K562 (cell line): ENCODE data around the gene WWP2. TPM values are rescaled to one million over a fixed set of nuclear protein-coding genes. Genes with fewer than 3 reads are reported as not detected.
"Not testable (repeated sequence)": the region's sequence is repeated elsewhere in the genome, so short reads cannot be mapped to it uniquely, and the experiment has no call there.

Experiments used
- ATAC-seq: fragments of 200-7000 bp; cut with Tn5 transposase; 3 replicates; pipeline ENCODE4 v1.9.1; 2020; ENCODE audit warnings: moderate library complexity
- BruUV-seq: library from RNA; stranded (reverse); fragments of 400-500 nt; replicated peaks from 2 replicates; lab custom pipeline; 2021; lab: Mats Ljungman, UMichigan
- CTCF ChIA-PET: fragments of 300-600 bp; formaldehyde crosslinking; extraction: SDS; loops from one replicate; lab custom pipeline; 2021; ENCODE audit warnings: low intra/inter-chr PET ratio; lab: Yijun Ruan, JAX
- POLR2A ChIA-PET: fragments of 300-600, 350-650 bp; sonication (Branson Sonifier 250); formaldehyde crosslinking; extraction: SDS; loops from one replicate; lab custom pipeline; 2021; ENCODE audit warnings: antibody characterized with exemption, inconsistent platforms; lab: Yijun Ruan, JAX
- DNase-seq, 4 experiments: peaks; one replicate each; pipeline versions ENCODE4 v3.0.0 to v3.0.0-alpha.2; 2011 to 2018; ENCODE audit warnings: low spot score in 3 of 4, mixed read lengths in 3 of 4; ENCODE audit errors: extremely low read depth in 1 of 4
- FAIRE-seq: peaks from 2 replicates; lab custom pipeline; 2011; peaks lifted over from hg19 to GRCh38; lab: Jason Lieb, UNC
- H2AFZ ChIP-seq: 2 replicates; pipeline ENCODE4 v1.6.0; 2011; ENCODE audit warnings: low read depth, low read length, control low read depth, inconsistent platforms
- H3K27ac ChIP-seq: fragments of 200-600 bp; 3 replicates; pipeline ENCODE4 v1.8.0; 2011; ENCODE audit warnings: low read depth, mild to moderate bottlenecking, control low read depth, inconsistent platforms, low read length, moderate library complexity, mixed read lengths; ENCODE audit errors: extremely low read depth
- H3K27me3 ChIP-seq, 2 experiments: fragments of 300-600 bp in 1 of 2; 2 replicates in 1 of 2; 3 replicates in 1 of 2; pipeline versions ENCODE4 v1.6.0 to v1.8.0; 2011; ENCODE audit warnings: inconsistent platforms in 2 of 2, low read length in 2 of 2, mild to moderate bottlenecking in 1 of 2, mixed read lengths in 1 of 2, moderate library complexity in 1 of 2; ENCODE audit not compliant: control insufficient read depth in 2 of 2, insufficient read depth in 2 of 2
- H3K36me3 ChIP-seq: fragments of 300-600 bp; 3 replicates; pipeline ENCODE4 v1.8.0; 2011; ENCODE audit warnings: mild to moderate bottlenecking, low read length, inconsistent platforms; ENCODE audit not compliant: control insufficient read depth, insufficient read depth
- H3K4me1 ChIP-seq, 2 experiments: fragments of 200-600 bp in 1 of 2; replicated peaks in 1 of 2; 2 replicates in 1 of 2; 3 replicates in 1 of 2; pipeline versions ENCODE4 v1.5.1 to v1.8.0; 2011; ENCODE audit warnings: inconsistent platforms in 2 of 2, low read length in 2 of 2, mild to moderate bottlenecking in 1 of 2, mixed read lengths in 1 of 2, moderate library complexity in 1 of 2; ENCODE audit not compliant: control insufficient read depth in 2 of 2, insufficient read depth in 2 of 2
- H3K4me2 ChIP-seq: 2 replicates; pipeline ENCODE4 v1.6.1; 2011; ENCODE audit warnings: low read length, control low read depth, inconsistent platforms, mixed read lengths; ENCODE audit not compliant: insufficient read depth
- H3K4me3 ChIP-seq: fragments of 200-600 bp; sonication (generic), shearing (Covaris generic); 2 replicates; pipeline ENCODE4 v1.5.1; 2016; ENCODE audit warnings: control low read depth, inconsistent platforms
- H3K79me2 ChIP-seq: fragments of 200-600 bp; 3 replicates; pipeline ENCODE4 v1.8.0; 2011; ENCODE audit warnings: low read length, inconsistent platforms; ENCODE audit not compliant: control insufficient read depth, insufficient read depth
- H3K9ac ChIP-seq, 2 experiments: 2 replicates each; pipeline versions ENCODE4 v1.6.0 to v1.6.1; 2011; ENCODE audit warnings: low read depth in 2 of 2, low read length in 2 of 2, control low read depth in 1 of 2, inconsistent platforms in 1 of 2, mild to moderate bottlenecking in 1 of 2, mixed read lengths in 1 of 2; ENCODE audit not compliant: insufficient read depth in 1 of 2
- H3K9me1 ChIP-seq: one replicate; pipeline ENCODE4 v1.6.0; 2011; ENCODE audit warnings: inconsistent platforms, mild to moderate bottlenecking, low read length, moderate library complexity; ENCODE audit not compliant: control insufficient read depth, insufficient read depth
- H3K9me3 ChIP-seq: replicated peaks from 2 replicates; pipeline ENCODE4 v1.5.1; 2011; ENCODE audit warnings: low read depth, low read length, inconsistent platforms; ENCODE audit not compliant: control insufficient read depth, insufficient read depth
- H4K20me1 ChIP-seq: replicated peaks from 2 replicates; pipeline ENCODE4 v1.6.1; 2011; ENCODE audit warnings: low read length, inconsistent platforms, mixed read lengths; ENCODE audit not compliant: control insufficient read depth, insufficient read depth
- ESRRA ChIP-seq: fragments of 450-650 bp; IDR thresholded peaks from 2 replicates; pipeline ENCODE4 v1.6.1; 2014; ENCODE audit warnings: low read depth, mild to moderate bottlenecking, moderate library complexity, borderline replicate concordance
- PKNOX1 ChIP-seq: fragments of 450-650 bp; IDR thresholded peaks from 2 replicates; pipeline ENCODE4 v1.6.1; 2016
- RAD21 ChIP-seq, 2 experiments: fragments of 250-450 bp in 1 of 2; fragments of 450-650 bp in 1 of 2; sonication (Bioruptor Pico) in 1 of 2; formaldehyde crosslinking in 1 of 2; IDR thresholded peaks in 1 of 2; conservative IDR thresholded peaks in 1 of 2; 2 replicates each; pipeline versions ENCODE4 v1.4.0 to v1.8.0; 2020 to 2022; ENCODE audit warnings: mild to moderate bottlenecking in 2 of 2, moderate library complexity in 1 of 2
- WGBS: fragments of 100-300 bp; shearing (Covaris generic); methylation state at CpG from one replicate; pipeline ENCODE4 v1.1.6; 2016; ENCODE audit warnings: low coverage, mixed read lengths; ENCODE audit not compliant: insufficient coverage; ENCODE audit errors: missing lambda C conversion rate; 5-methylcytosine and 5-hydroxymethylcytosine counted together
- in situ Hi-C: fragments of 300-500 bp; cut with MboI; formaldehyde crosslinking; loops from 4 replicates; pipeline ENCODE4 v1.15.0; 2018; ENCODE audit warnings: inconsistent platforms, mixed read lengths
- intact Hi-C: fragments of 100-400 bp; cut with micrococcal nuclease; formaldehyde crosslinking; loops from 2 replicates; pipeline ENCODE4 v1.14.2; 2022
- microRNA counts: library from miRNA; unstranded; fragments of <30 nt; microRNA quantifications from one replicate; lab custom pipeline; 2016
- microRNA-seq: library from miRNA; unstranded; fragments of <30 nt; microRNA quantifications from one replicate; pipeline ENCODE4, GENCODE V29; 2018; ENCODE audit warnings: borderline microRNAs expressed
- polyA plus RNA-seq, 8 experiments: library from polyadenylated mRNA; depleted of rRNA in 4 of 8; stranded (reverse) in 5 of 8; unstranded in 3 of 8; fragments of >200 nt; fragmentation: Nextera tagmentation in 2 of 8; fragmentation: Illumina TruSeq in 1 of 8; extraction: Ambion mirVana in 2 of 8; extraction: Trizol in 1 of 8; gene quantifications; 2 replicates each; pipeline versions ENCODE4 v1.2.1 to v1.2.3, GENCODE V29; 2011 to 2014; ENCODE audit warnings: inconsistent platforms in 1 of 8, missing spikeins in 1 of 8
- small RNA-seq: library from RNA; depleted of rRNA; stranded (forward); fragments of <200 nt; gene quantifications from one replicate; pipeline ENCODE3, GENCODE V24; 2014
- total RNA-seq, 7 experiments: library from RNA; depleted of rRNA in 6 of 7; stranded (reverse); fragments of >200 nt in 6 of 7; fragmentation: Illumina TruSeq in 2 of 7; extraction: Trizol in 2 of 7; gene quantifications; 2 replicates each; pipeline versions ENCODE4 v1.2.1 to v1.2.3, GENCODE V29; 2011 to 2021; ENCODE audit warnings: low replicate concordance in 1 of 7

WWP2 gene
- total and polyA plus RNA-seq, 9 of the 15 experiments (the other 6 are each of a cell fraction or from before 2014, with no cell fraction given): 1.9 to 34.4 (median 14.6) TPM

DNA sequence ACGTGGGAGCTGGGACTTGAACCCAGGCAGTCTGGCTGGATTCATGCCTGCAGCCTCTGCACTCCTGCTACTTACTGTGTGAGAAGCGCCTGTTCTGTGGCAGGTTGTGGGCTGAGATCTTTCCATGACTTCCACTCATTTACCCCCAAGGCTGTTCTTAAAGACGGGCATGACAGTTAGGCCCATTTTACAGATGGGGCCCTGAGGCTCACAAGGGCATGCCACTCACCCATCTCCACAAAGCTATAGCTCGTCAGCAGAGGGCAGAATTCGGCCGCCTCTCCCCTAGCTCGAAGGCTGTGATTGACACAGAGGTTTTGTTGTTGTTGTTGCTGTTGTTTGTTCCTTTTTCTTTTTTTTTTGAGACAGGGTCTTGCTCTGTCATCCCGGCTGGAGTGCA is 210.8 kb downstream of the WWP2 start:
- intact Hi-C loops, H3K79me2 ChIP-seq, H3K27me3 ChIP-seq, H3K4me2 ChIP-seq, H4K20me1 ChIP-seq, FAIRE-seq, H3K9me1 ChIP-seq, H3K9ac ChIP-seq, BruUV-seq, CTCF ChIA-PET, ATAC-seq, H3K4me3 ChIP-seq, H3K9me3 ChIP-seq, H3K27ac ChIP-seq, DNase-seq: not testable (repeated sequence)
- 0% methylated on average over 3 of the region's 8 CpGs for WGBS
- TF ChIP-seq RAD21 (CRISPR knock-in tag; conservative IDR thresholded peaks at IDR 0.05 in 1 of 2, IDR thresholded peaks at IDR 0.05 in 1 of 2) (peak in 1 of 2 experiments; percentile 10; a peak in 1 of 4 replicates), PKNOX1 (peak; percentile 73), ESRRA (peak; percentile 96)
- TF ChIP-seq, all 486 proteins: peak for 3; not testable (repeated sequence) for 483
- H2AFZ ChIP-seq, in situ Hi-C loops, H3K36me3 ChIP-seq, POLR2A ChIA-PET, H3K4me1 ChIP-seq: not testable (repeated sequence)

- H3K36me3 ChIP-seq, H4K20me1 ChIP-seq, in situ Hi-C loops, H2AFZ ChIP-seq, intact Hi-C loops, H3K9me3 ChIP-seq, H3K4me3 ChIP-seq, H3K27me3 ChIP-seq, DNase-seq, ATAC-seq, H3K9ac ChIP-seq, POLR2A ChIA-PET, BruUV-seq, H3K9me1 ChIP-seq, FAIRE-seq, H3K27ac ChIP-seq, H3K79me2 ChIP-seq, H3K4me2 ChIP-seq, H3K4me1 ChIP-seq, CTCF ChIA-PET: not testable (repeated sequence)
- WGBS: 43% methylated on average over 1 of the region's 1 CpG
Observed at GRCh38 chr16:69985196-69985595, 223.1 kb downstream of the WWP2 start.

MicroRNA genes within 50 kb of the gene (microRNA counts, 767-probe panel; counts per million panel counts)
- microRNA hsa-miR-140-3p (lab: Ali Mortazavi, UCI): 1,779 counts per million, percentile 46 among the panel's probes with 10 or more counts
- microRNA hsa-miR-140-5p (lab: Ali Mortazavi, UCI): 4,402 counts per million, percentile 85 among the panel's probes with 10 or more counts

Small RNAs within 50 kb of the gene (microRNA-seq; reads per million reads assigned to microRNA genes)
- gene MIR140: 1,473 reads per million, percentile 94 among the genes with 10 or more reads in this experiment

Small RNAs within 50 kb of the gene (small RNA-seq; reads per million reads assigned to genes)
- gene AC026468.1: not detected
- 329 reads per million, percentile 99 among the genes with 10 or more reads in this experiment for gene MIR140
- gene RF00091: not detected

Other genes with a start within 250 kb of the WWP2 start
- 4.3 and 6.9 TPM in 2 replicates for gene NFAT5, start 196.4 kb upstream of the WWP2 start, total RNA-seq (2014; rRNA removed)
- 11.1 and 12.4 TPM in 2 replicates for gene NFAT5, start 196.4 kb upstream of the WWP2 start, total RNA-seq (2014; rRNA removed; fragmentation: Illumina TruSeq; extraction: Trizol)
- 15.2 and 15.3 TPM in 2 replicates for gene NFAT5, start 196.4 kb upstream of the WWP2 start, total RNA-seq (2015; rRNA removed; fragmentation: Illumina TruSeq; extraction: Trizol)
- gene NFAT5, start 196.4 kb upstream of the WWP2 start, total RNA-seq (2021): 15.1 and 17.3 TPM in 2 replicates
- gene NFAT5, start 196.4 kb upstream of the WWP2 start, polyA plus RNA-seq (2011; rRNA removed): 20.5 and 20.7 TPM in 2 replicates
- gene NFAT5, start 196.4 kb upstream of the WWP2 start, polyA plus RNA-seq (2014; fragmentation: Illumina TruSeq; extraction: Trizol): 12.2 and 13.4 TPM in 2 replicates
- 1 to 10 TPM in 1 of 2 experiments, under 1 TPM in 1; 0.78 to 1.6 TPM for gene NFAT5, start 196.4 kb upstream of the WWP2 start, polyA plus RNA-seq (2014; fragmentation: Nextera tagmentation; extraction: Ambion mirVana)
- gene NFAT5, start 196.4 kb upstream of the WWP2 start, polyA plus RNA-seq (2014; rRNA removed): 8.6 and 8.8 TPM in 2 replicates
- 88.9 and 98.8 TPM in 2 replicates for gene NQO1, start 35.8 kb upstream of the WWP2 start, total RNA-seq (2014; rRNA removed)
- 133 and 142 TPM in 2 replicates for gene NQO1, start 35.8 kb upstream of the WWP2 start, total RNA-seq (2014; rRNA removed; fragmentation: Illumina TruSeq; extraction: Trizol)
- 198 and 202 TPM in 2 replicates for gene NQO1, start 35.8 kb upstream of the WWP2 start, total RNA-seq (2015; rRNA removed; fragmentation: Illumina TruSeq; extraction: Trizol)
- 102 and 105 TPM in 2 replicates for gene NQO1, start 35.8 kb upstream of the WWP2 start, total RNA-seq (2021)
- 78.0 and 122 TPM in 2 replicates for gene NQO1, start 35.8 kb upstream of the WWP2 start, polyA plus RNA-seq (2011; rRNA removed)
- gene NQO1, start 35.8 kb upstream of the WWP2 start, polyA plus RNA-seq (2014; fragmentation: Illumina TruSeq; extraction: Trizol): 140 and 142 TPM in 2 replicates
- 100 to 1,000 TPM in 1 of 2 experiments, 10 to 100 TPM in 1; 96.7 to 152 TPM for gene NQO1, start 35.8 kb upstream of the WWP2 start, polyA plus RNA-seq (2014; fragmentation: Nextera tagmentation; extraction: Ambion mirVana)
- gene NQO1, start 35.8 kb upstream of the WWP2 start, polyA plus RNA-seq (2014; rRNA removed): 116 and 122 TPM in 2 replicates
- gene NOB1, start 7.4 kb upstream of the WWP2 start, total RNA-seq (2014; rRNA removed): 91.1 and 91.3 TPM in 2 replicates
- gene NOB1, start 7.4 kb upstream of the WWP2 start, total RNA-seq (2014; rRNA removed; fragmentation: Illumina TruSeq; extraction: Trizol): 61.3 and 63.6 TPM in 2 replicates
- 81.2 and 85.7 TPM in 2 replicates for gene NOB1, start 7.4 kb upstream of the WWP2 start, total RNA-seq (2015; rRNA removed; fragmentation: Illumina TruSeq; extraction: Trizol)
- 117 and 119 TPM in 2 replicates for gene NOB1, start 7.4 kb upstream of the WWP2 start, total RNA-seq (2021)
- gene NOB1, start 7.4 kb upstream of the WWP2 start, polyA plus RNA-seq (2011; rRNA removed): 116 and 135 TPM in 2 replicates
- 129 and 135 TPM in 2 replicates for gene NOB1, start 7.4 kb upstream of the WWP2 start, polyA plus RNA-seq (2014; fragmentation: Illumina TruSeq; extraction: Trizol)
- gene NOB1, start 7.4 kb upstream of the WWP2 start, polyA plus RNA-seq (2014; fragmentation: Nextera tagmentation; extraction: Ambion mirVana): 100 to 1,000 TPM in 1 of 2 experiments, 10 to 100 TPM in 1; 42.4 to 139 TPM
- gene NOB1, start 7.4 kb upstream of the WWP2 start, polyA plus RNA-seq (2014; rRNA removed): 148 and 150 TPM in 2 replicates
- gene CLEC18A, start 189.0 kb downstream of the WWP2 start, total RNA-seq (2014; rRNA removed): 0.23 and 0.24 TPM in 2 replicates
- gene CLEC18A, start 189.0 kb downstream of the WWP2 start, total RNA-seq (2014; rRNA removed; fragmentation: Illumina TruSeq; extraction: Trizol): 0.06 and 0.33 TPM in 2 replicates
- gene CLEC18A, start 189.0 kb downstream of the WWP2 start, total RNA-seq (2015; rRNA removed; fragmentation: Illumina TruSeq; extraction: Trizol): 0.19 and 0.25 TPM in 2 replicates
- gene CLEC18A, start 189.0 kb downstream of the WWP2 start, total RNA-seq (2021): 0.27 and 0.29 TPM in 2 replicates
- 0.17 and 0.28 TPM in 2 replicates for gene CLEC18A, start 189.0 kb downstream of the WWP2 start, polyA plus RNA-seq (2011; rRNA removed)
- gene CLEC18A, start 189.0 kb downstream of the WWP2 start, polyA plus RNA-seq (2014; fragmentation: Illumina TruSeq; extraction: Trizol): 0.13 and 0.22 TPM in 2 replicates
- not detected for gene CLEC18A, start 189.0 kb downstream of the WWP2 start, polyA plus RNA-seq (2014; fragmentation: Nextera tagmentation; extraction: Ambion mirVana)
- 0.08 and 0.58 TPM in 2 replicates for gene CLEC18A, start 189.0 kb downstream of the WWP2 start, polyA plus RNA-seq (2014; rRNA removed)